ENCODE measurements around the gene BCL7A.
"Not testable (repeated sequence)": the region's sequence is repeated elsewhere in the genome, so short reads cannot be mapped to it uniquely, and the experiment has no call there.

BCL7A gene

GRCh38 chr12:122048151-122048550 is 26.5 kb downstream of the BCL7A start:
- H3K4me3 ChIP-seq (ENCODE audit: low read depth, low read length): no peak overlapping the region
- TF ChIP-seq, protein P1, sequence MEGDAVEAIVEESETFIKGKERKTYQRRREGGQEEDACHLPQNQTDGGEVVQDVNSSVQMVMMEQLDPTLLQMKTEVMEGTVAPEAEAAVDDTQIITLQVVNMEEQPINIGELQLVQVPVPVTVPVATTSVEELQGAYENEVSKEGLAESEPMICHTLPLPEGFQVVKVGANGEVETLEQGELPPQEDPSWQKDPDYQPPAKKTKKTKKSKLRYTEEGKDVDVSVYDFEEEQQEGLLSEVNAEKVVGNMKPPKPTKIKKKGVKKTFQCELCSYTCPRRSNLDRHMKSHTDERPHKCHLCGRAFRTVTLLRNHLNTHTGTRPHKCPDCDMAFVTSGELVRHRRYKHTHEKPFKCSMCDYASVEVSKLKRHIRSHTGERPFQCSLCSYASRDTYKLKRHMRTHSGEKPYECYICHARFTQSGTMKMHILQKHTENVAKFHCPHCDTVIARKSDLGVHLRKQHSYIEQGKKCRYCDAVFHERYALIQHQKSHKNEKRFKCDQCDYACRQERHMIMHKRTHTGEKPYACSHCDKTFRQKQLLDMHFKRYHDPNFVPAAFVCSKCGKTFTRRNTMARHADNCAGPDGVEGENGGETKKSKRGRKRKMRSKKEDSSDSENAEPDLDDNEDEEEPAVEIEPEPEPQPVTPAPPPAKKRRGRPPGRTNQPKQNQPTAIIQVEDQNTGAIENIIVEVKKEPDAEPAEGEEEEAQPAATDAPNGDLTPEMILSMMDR (IDR thresholded peaks at IDR 0.05; ENCODE audit: borderline replicate concordance, insufficient read depth, low read depth, low read length): no peak

GRCh38 chr12:122049827-122050226 is 28.1 kb downstream of the BCL7A start:
- TF ChIP-seq, protein P1 (IDR thresholded peaks at IDR 0.05; ENCODE audit: borderline replicate concordance, insufficient read depth, low read depth, low read length): no peak

DNA sequence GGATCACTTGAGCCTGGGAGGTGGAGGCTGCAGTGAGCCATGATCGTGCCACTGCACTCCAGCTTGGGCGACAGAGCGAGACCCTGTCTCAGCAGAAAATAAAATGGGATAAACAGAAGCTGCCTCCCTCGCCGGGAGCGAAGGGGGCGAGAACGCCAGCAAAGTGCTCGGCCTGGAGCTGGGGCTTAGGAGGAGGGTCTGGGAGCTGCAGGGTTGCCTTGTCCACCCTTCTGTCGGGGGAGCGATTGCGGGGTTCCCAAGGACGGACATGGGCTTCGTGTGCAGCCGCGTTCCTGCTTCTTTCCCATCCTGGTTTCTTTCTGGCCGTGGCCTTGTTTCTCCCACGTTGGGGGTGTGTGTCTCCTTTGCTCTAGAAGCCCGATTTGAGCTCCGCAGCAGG is 29.0 kb downstream of the BCL7A start:
- TF ChIP-seq, protein P1 (IDR thresholded peaks at IDR 0.05; ENCODE audit: borderline replicate concordance, insufficient read depth, low read depth, low read length): no peak
- no peak overlapping the region for H3K4me3 ChIP-seq (ENCODE audit: low read depth, low read length)

More at GRCh38 chr12:122049827-122050226, 28.1 kb downstream of the BCL7A start:
- no peak overlapping the region for H3K4me3 ChIP-seq (ENCODE audit: low read depth, low read length)

GRCh38 chr12:122051231-122051876 is 29.7 kb downstream of the BCL7A start:
- H3K4me3 ChIP-seq (ENCODE audit: low read depth, low read length): no peak overlapping the region
- TF ChIP-seq, protein P1 (IDR thresholded peaks at IDR 0.05; ENCODE audit: borderline replicate concordance, insufficient read depth, low read depth, low read length): no peak

GRCh38 chr12:122052285-122052684 is 30.6 kb downstream of the BCL7A start:
- TF ChIP-seq, protein P1 (IDR thresholded peaks at IDR 0.05; ENCODE audit: borderline replicate concordance, insufficient read depth, low read depth, low read length): no peak
- no peak overlapping the region for H3K4me3 ChIP-seq (ENCODE audit: low read depth, low read length)

DNA sequence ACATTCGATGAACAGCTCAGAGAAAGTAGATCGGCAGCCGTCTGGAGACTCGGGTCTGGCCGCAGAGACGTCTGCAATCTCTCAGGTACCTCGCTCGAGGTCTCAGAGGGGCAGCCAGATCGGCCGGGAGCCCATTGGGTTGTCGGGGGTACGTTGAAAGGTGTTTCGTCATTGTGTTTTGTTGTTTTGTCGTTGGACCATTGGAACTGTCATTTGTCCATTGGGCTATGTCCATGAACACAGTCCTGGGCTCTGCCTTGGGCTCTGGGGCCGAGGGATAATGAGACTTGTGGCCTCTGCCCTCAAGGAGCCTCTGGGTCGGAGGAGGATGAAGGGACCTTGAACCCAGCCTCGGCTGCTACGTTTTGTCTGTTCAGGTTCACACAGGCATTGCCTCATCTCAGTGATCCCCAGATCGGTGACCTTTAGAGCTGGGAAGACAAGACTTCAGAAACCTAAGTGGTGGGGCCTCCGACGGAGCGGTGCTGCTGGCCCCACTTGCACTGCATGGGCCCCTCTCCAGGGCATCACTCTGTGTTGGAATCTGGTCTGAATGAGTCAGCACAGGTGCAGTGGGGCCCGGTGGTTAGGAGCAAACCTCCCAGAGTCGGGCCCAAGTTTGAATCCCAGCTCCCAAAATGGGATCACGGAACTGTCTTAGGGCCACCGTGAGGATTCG is 33.3 kb downstream of the BCL7A start:
- TF ChIP-seq, protein P1 (IDR thresholded peaks at IDR 0.05; ENCODE audit: borderline replicate concordance, insufficient read depth, low read depth, low read length): no peak
- H3K4me3 ChIP-seq (ENCODE audit: low read depth, low read length): no peak overlapping the region

- not testable (repeated sequence) for H3K4me3 ChIP-seq (ENCODE audit: low read depth, low read length)
Measured at GRCh38 chr12:122056406-122056805, 34.7 kb downstream of the BCL7A start.

Measured in GM12875 (cell line).